C4-2B (cell line): ENCODE data around the gene ZNF681.

Source experiments
- H3K27ac ChIP-seq: fragments of 450-650 bp; 2 replicates; pipeline ENCODE4 v1.5.1; 2017
- CTCF ChIP-seq: fragments of 450-650 bp; conservative IDR thresholded peaks from 2 replicates; pipeline ENCODE4 v1.5.1; 2017; ENCODE audit warnings: mild to moderate bottlenecking
- ZFX ChIP-seq: fragments of 450-650 bp; IDR thresholded peaks from 2 replicates; pipeline ENCODE4 v1.6.1; 2017

The ZNF681 gene

GRCh38 chr19:23774106-23774505 lies 15.4 kb upstream of the ZNF681 start:
- H3K27ac ChIP-seq = no peak overlapping the region
- TF ChIP-seq CTCF = no peak
- no peak for TF ChIP-seq ZFX

- TF ChIP-seq ZFX (no peak), CTCF (no peak)
- H3K27ac ChIP-seq = no peak overlapping the region
Measured at GRCh38 chr19:23772675-23773063, 14.0 kb upstream of the ZNF681 start.

- no peak overlapping the region for H3K27ac ChIP-seq
- TF ChIP-seq ZFX (no peak), CTCF (no peak)
Measured at GRCh38 chr19:23771761-23772674, 13.3 kb upstream of the ZNF681 start.

GRCh38 chr19:23771316-23771715 lies 12.6 kb upstream of the ZNF681 start:
- no peak for TF ChIP-seq ZFX
- TF ChIP-seq CTCF = no peak

GRCh38 chr19:23770672-23771250 lies 12.1 kb upstream of the ZNF681 start:
- no peak overlapping the region for H3K27ac ChIP-seq
- TF ChIP-seq CTCF = no peak

More at GRCh38 chr19:23771316-23771715, 12.6 kb upstream of the ZNF681 start:
- H3K27ac ChIP-seq = no peak overlapping the region

- no peak overlapping the region for H3K27ac ChIP-seq
- TF ChIP-seq ZFX = no peak
- TF ChIP-seq CTCF = no peak
Measured at GRCh38 chr19:23769691-23770468, 11.2 kb upstream of the ZNF681 start.

GRCh38 chr19:23766951-23767350 lies 8.3 kb upstream of the ZNF681 start:
- no peak for TF ChIP-seq CTCF
- no peak for TF ChIP-seq ZFX
- H3K27ac ChIP-seq = no peak overlapping the region
